AG04450 (cell line): ENCODE data around the gene ARNT2. TPM values are rescaled to one million over a fixed set of nuclear protein-coding genes. Genes with fewer than 3 reads are reported as not detected.

ENCODE experiments used
- CTCF ChIA-PET: fragments of 300-600, 350-600 bp; formaldehyde crosslinking; extraction: SDS; loops from one replicate; lab custom pipeline; 2022; ENCODE audit warnings: antibody characterized with exemption, inconsistent platforms; lab: Charles Lee
- POLR2A ChIA-PET: fragments of 350-600 bp; formaldehyde crosslinking; extraction: SDS; loops from one replicate; lab custom pipeline; 2021; ENCODE audit warnings: antibody characterized with exemption, inconsistent platforms; lab: Yijun Ruan, JAX
- DNase-seq: peaks from one replicate; pipeline ENCODE4 v3.0.0-alpha.2; 2011; ENCODE audit warnings: low read depth, low spot score
- H3K27ac ChIP-seq: one replicate; pipeline ENCODE4 v1.5.1; 2012; ENCODE audit warnings: low read depth, low read length, control low read depth
- H3K27me3 ChIP-seq: one replicate; pipeline ENCODE4 v1.6.0; 2012; ENCODE audit warnings: low read length; ENCODE audit not compliant: control insufficient read depth, insufficient read depth
- H3K4me3 ChIP-seq: 2 replicates; pipeline ENCODE4 v1.5.1; 2011; ENCODE audit warnings: mild to moderate bottlenecking, low read depth, low read length, control low read depth
- H3K9me3 ChIP-seq: 2 replicates; pipeline ENCODE4 v1.5.1; 2012; ENCODE audit warnings: low read length; ENCODE audit not compliant: control insufficient read depth, insufficient read depth
- polyA plus RNA-seq: library from polyadenylated mRNA; depleted of rRNA; stranded (reverse); fragments of >200 nt; gene quantifications from 2 replicates; pipeline ENCODE4 v1.2.3, GENCODE V29; 2011
- TF ChIP-seq, protein P1 (sequence below): IDR thresholded peaks from 2 replicates; pipeline ENCODE4 v1.5.1; 2011; ENCODE audit warnings: low read depth, low read length, control low read depth, inconsistent platforms

Gene ARNT2
- polyA plus RNA-seq, 1 experiment, result 36.8 TPM

GRCh38 chr15:80429964-80430363 is 25.8 kb downstream of the ARNT2 start:
- Histone ChIP-seq H3K27me3 (no peaks in the 10 kb centered on the region), H3K27ac (no peak overlapping the region), H3K4me3 (no peak overlapping the region), H3K9me3 (no peaks in the 10 kb centered on the region)
- POLR2A ChIA-PET, result no interaction called here
- TF ChIP-seq, protein P1, sequence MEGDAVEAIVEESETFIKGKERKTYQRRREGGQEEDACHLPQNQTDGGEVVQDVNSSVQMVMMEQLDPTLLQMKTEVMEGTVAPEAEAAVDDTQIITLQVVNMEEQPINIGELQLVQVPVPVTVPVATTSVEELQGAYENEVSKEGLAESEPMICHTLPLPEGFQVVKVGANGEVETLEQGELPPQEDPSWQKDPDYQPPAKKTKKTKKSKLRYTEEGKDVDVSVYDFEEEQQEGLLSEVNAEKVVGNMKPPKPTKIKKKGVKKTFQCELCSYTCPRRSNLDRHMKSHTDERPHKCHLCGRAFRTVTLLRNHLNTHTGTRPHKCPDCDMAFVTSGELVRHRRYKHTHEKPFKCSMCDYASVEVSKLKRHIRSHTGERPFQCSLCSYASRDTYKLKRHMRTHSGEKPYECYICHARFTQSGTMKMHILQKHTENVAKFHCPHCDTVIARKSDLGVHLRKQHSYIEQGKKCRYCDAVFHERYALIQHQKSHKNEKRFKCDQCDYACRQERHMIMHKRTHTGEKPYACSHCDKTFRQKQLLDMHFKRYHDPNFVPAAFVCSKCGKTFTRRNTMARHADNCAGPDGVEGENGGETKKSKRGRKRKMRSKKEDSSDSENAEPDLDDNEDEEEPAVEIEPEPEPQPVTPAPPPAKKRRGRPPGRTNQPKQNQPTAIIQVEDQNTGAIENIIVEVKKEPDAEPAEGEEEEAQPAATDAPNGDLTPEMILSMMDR, result no peak
- CTCF ChIA-PET, result interaction anchor here (1.0 to 2.1 kb wide), 2 partner anchors 11 to 349 kb away, joined by 4 to 6 read pairs; partner anchors contain the start of gene CEMIP
- DNase-seq, result no peak

GRCh38 chr15:80431635-80432344 is 27.6 kb downstream of the ARNT2 start:
- H3K27ac ChIP-seq, result no peak overlapping the region
- DNase-seq, result no peak
- H3K4me3 ChIP-seq, result no peak overlapping the region
- no peaks in the 10 kb centered on the region for H3K9me3 ChIP-seq
- no peaks in the 10 kb centered on the region for H3K27me3 ChIP-seq
- ChIA-PET CTCF (no interaction called here), POLR2A (no interaction called here)
- TF ChIP-seq, protein P1, result no peak

DNA sequence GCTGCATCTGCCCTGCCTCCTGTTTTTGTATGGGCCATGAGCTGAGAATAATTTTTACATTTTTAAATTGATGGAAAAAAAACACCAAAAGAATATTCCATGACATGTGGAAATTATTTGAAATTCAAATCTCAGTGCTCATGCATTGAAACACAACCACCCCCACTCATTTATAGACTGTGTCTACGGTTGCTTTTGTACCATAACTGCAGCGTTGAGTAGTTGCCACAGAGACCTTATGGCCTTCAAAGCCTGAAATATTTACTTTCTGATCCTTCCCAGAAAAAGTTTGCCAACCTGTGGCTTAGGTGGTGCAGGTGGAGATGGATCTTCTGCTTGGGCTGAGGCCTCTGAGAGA is 28.1 kb downstream of the ARNT2 start:
- TF ChIP-seq, protein P1, result no peak
- POLR2A ChIA-PET, result no interaction called here
- no peak overlapping the region for H3K27ac ChIP-seq
- no peak overlapping the region for H3K4me3 ChIP-seq
- no peaks in the 10 kb centered on the region for H3K9me3 ChIP-seq
- CTCF ChIA-PET, result no interaction called here
- H3K27me3 ChIP-seq, result no peaks in the 10 kb centered on the region
- no peak for DNase-seq

- no peak for DNase-seq
- Histone ChIP-seq H3K4me3 (no peak overlapping the region), H3K27me3 (no peaks in the 10 kb centered on the region), H3K27ac (no peak overlapping the region), H3K9me3 (no peaks in the 10 kb centered on the region)
- POLR2A ChIA-PET, result no interaction called here
- TF ChIP-seq, protein P1, result no peak
- CTCF ChIA-PET, result no interaction called here
These were observed 29.7 kb downstream of the ARNT2 start for GRCh38 chr15:80433836-80434235.

GRCh38 chr15:80434926-80435720 is 30.9 kb downstream of the ARNT2 start:
- TF ChIP-seq, protein P1, result no peak
- DNase-seq, result no peak
- ChIA-PET POLR2A (no interaction called here), CTCF (interaction anchor here (1.6 kb wide), 1 partner anchor 21 kb away, joined by 4 read pairs; no protein-coding TSS in a partner anchor)
- H3K27ac ChIP-seq, result no peak overlapping the region
- no peaks in the 10 kb centered on the region for H3K27me3 ChIP-seq
- no peaks in the 10 kb centered on the region for H3K9me3 ChIP-seq
- H3K4me3 ChIP-seq, result no peak overlapping the region
